Esophagus squamous epithelium (tissue), 5 donors: Measurements from ENCODE around the gene ARMCX6. TPM values are rescaled to one million over a fixed set of nuclear protein-coding genes. Genes with fewer than 3 reads are reported as not detected.
"Not testable (repeated sequence)": the region's sequence is repeated elsewhere in the genome, so short reads cannot be mapped to it uniquely, and the experiment has no call there.

Experiments used
- DNase-seq: peaks from one replicate; lab custom pipeline; 2025; lab: John Stamatoyannopoulos, UW
- H3K27ac ChIP-seq, 4 donors: fragments of 200-600 bp; sonication (generic); one replicate each; pipeline ENCODE4 v1.5.1; 2016 to 2019; ENCODE audit warnings: mild to moderate bottlenecking in 1 of 4
- H3K27me3 ChIP-seq, 4 donors: fragments of 200-600 bp; sonication (generic); 1 replicate in 3 of 4; 2 replicates in 1 of 4; pipeline versions ENCODE4 v1.5.1 to v1.6.0; 2017 to 2021; ENCODE audit warnings: antibody characterized with exemption in 1 of 4
- H3K36me3 ChIP-seq, 3 donors: fragments of 200-600 bp; sonication (generic); one replicate each; pipeline ENCODE4 v1.5.1; 2016 to 2019
- H3K4me1 ChIP-seq, 3 donors: fragments of 200-600 bp; sonication (generic); one replicate each; pipeline ENCODE4 v1.5.1; 2017 to 2019
- H3K4me3 ChIP-seq, 4 donors: fragments of 200-600 bp; sonication (generic); 1 replicate in 3 of 4; 2 replicates in 1 of 4; pipeline ENCODE4 v1.5.1; 2016 to 2019; ENCODE audit warnings: mild to moderate bottlenecking in 2 of 4, moderate library complexity in 1 of 4
- H3K9me3 ChIP-seq, 3 donors: fragments of 200-600 bp; sonication (generic); one replicate each; pipeline ENCODE4 v1.5.1; 2016 to 2019
- POLR2A ChIP-seq, 4 donors: fragments of 450-650 bp; IDR thresholded peaks; one replicate each; pipeline ENCODE4 v1.6.1; 2017; ENCODE audit warnings: antibody characterized with exemption in 4 of 4, mild to moderate bottlenecking in 4 of 4, moderate library complexity in 3 of 4
- WGBS, 2 donors: methylation state at CpG; one replicate each; pipeline ENCODE4 v1.1.5; 2018; 5-methylcytosine and 5-hydroxymethylcytosine counted together
- intact Hi-C: fragments of 100-400 bp; cut with DNase I; formaldehyde crosslinking; loops from one replicate; pipeline ENCODE4 v1.15.0; 2022
- total RNA-seq, 4 donors: library from RNA; depleted of rRNA; stranded (reverse); fragments of >200 nt; gene quantifications; one replicate each; pipeline ENCODE4 v1.1.0, GENCODE V29; 2016
- TF ChIP-seq, protein P1 (sequence below), 6 experiments: fragments of 450-650 bp in 4 of 6; fragments of 200-600 bp in 2 of 6; sonication (generic) in 2 of 6; IDR thresholded peaks; one replicate each; pipeline ENCODE4 v1.5.1; 2016 to 2019; ENCODE audit warnings: antibody characterized with exemption in 6 of 6, mild to moderate bottlenecking in 4 of 6, moderate library complexity in 4 of 6
- donor health status: DM: yes; HTN: yes; CAD: no.

Gene ARMCX6
- total RNA-seq, 4 donors from 2014 or later: 3.3 to 15.1 (median 10.9) TPM

- Histone ChIP-seq H3K4me3 (no peak overlapping the region), H3K4me1 (peaks cover 0 to 13% (median 0%) of the 10 kb centered on the region in 3 donors), H3K27me3 (no peaks in the 10 kb centered on the region), H3K36me3 (peaks cover 0 to 16% (median 0%) of the 10 kb centered on the region in 3 donors), H3K9me3 (no peaks in the 10 kb centered on the region), H3K27ac (no peak overlapping the region)
- DNase-seq: no peak
- no peak for TF ChIP-seq POLR2A (IDR thresholded peaks at IDR 0.05)
- TF ChIP-seq, protein P1, sequence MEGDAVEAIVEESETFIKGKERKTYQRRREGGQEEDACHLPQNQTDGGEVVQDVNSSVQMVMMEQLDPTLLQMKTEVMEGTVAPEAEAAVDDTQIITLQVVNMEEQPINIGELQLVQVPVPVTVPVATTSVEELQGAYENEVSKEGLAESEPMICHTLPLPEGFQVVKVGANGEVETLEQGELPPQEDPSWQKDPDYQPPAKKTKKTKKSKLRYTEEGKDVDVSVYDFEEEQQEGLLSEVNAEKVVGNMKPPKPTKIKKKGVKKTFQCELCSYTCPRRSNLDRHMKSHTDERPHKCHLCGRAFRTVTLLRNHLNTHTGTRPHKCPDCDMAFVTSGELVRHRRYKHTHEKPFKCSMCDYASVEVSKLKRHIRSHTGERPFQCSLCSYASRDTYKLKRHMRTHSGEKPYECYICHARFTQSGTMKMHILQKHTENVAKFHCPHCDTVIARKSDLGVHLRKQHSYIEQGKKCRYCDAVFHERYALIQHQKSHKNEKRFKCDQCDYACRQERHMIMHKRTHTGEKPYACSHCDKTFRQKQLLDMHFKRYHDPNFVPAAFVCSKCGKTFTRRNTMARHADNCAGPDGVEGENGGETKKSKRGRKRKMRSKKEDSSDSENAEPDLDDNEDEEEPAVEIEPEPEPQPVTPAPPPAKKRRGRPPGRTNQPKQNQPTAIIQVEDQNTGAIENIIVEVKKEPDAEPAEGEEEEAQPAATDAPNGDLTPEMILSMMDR (IDR thresholded peaks at IDR 0.05): no peak
- no CpG with 5 or more reads among the region's 13 CpGs for WGBS, 2 donors
- intact Hi-C loops: no loop called here
Measured at GRCh38 chrX:101656817-101657216, 39.0 kb upstream of the ARMCX6 start.

- Histone ChIP-seq H3K27ac (no peak overlapping the region), H3K9me3 (no peaks in the 10 kb centered on the region), H3K4me3 (no peak overlapping the region), H3K36me3 (peaks cover 0 to 16% (median 0%) of the 10 kb centered on the region in 3 donors), H3K27me3 (no peaks in the 10 kb centered on the region), H3K4me1 (peaks cover 0 to 13% (median 0%) of the 10 kb centered on the region in 3 donors)
- DNase-seq: no peak
- 66 to 69% methylated on average over 3 of the region's 3 CpGs for WGBS, 2 donors
- intact Hi-C loops: no loop called here
- TF ChIP-seq, protein P1 (IDR thresholded peaks at IDR 0.05): no peak
- TF ChIP-seq POLR2A (IDR thresholded peaks at IDR 0.05): no peak
Measured at GRCh38 chrX:101655534-101655933, 37.7 kb upstream of the ARMCX6 start.

DNA sequence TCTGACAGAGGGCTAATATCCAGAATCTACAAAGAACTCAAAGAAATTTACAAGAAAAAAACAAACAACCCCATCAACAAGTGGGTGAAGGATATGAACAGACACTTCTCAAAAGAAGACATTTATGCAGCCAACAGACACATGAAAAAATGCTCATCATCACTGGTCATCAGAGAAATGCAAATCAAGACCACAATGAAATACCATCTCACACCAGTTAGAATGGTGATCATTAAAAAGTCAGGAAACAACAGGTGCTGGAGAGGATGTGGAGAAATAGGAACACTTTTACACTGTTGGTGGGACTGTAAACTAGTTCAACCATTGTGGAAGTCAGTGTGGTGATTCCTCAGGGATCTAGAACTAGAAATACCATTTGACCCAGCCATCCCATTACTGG lies 29.9 kb upstream of the ARMCX6 start:
- H3K4me1 ChIP-seq, H3K27me3 ChIP-seq, H3K9me3 ChIP-seq, intact Hi-C loops, H3K36me3 ChIP-seq, H3K27ac ChIP-seq, H3K4me3 ChIP-seq, DNase-seq: not testable (repeated sequence)

DNA sequence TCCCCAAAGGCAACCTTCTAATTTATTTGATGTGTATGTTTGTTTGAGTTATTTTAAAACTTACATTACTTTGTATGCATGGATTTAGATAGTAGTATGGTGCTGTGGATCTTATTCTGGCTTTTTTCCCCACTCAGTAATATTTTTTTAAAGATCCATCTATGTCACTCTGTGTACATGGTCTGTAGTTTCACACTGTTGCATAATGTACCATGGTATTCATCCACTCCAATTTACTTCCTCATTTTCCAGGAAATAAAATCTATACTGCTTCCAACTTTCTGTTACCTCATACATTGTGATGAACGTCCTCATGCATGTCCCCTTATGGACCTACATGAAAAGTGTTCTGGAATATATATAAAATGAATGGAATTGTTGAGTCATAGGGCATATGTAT lies 24.3 kb upstream of the ARMCX6 start:
- Histone ChIP-seq H3K9me3 (no peaks in the 10 kb centered on the region), H3K27me3 (no peaks in the 10 kb centered on the region), H3K27ac (no peak overlapping the region), H3K4me1 (no peaks in the 10 kb centered on the region), H3K4me3 (no peak overlapping the region), H3K36me3 (no peaks in the 10 kb centered on the region)
- no peak for DNase-seq
- TF ChIP-seq, protein P1 (IDR thresholded peaks at IDR 0.05): no peak
- no peak for TF ChIP-seq POLR2A (IDR thresholded peaks at IDR 0.05)
- intact Hi-C loops: no loop called here
- WGBS, 2 donors: 33 to 50% methylated on average over 1 of the region's 1 CpG

- Histone ChIP-seq H3K4me1 (no peaks in the 10 kb centered on the region), H3K27ac (no peak overlapping the region), H3K36me3 (no peaks in the 10 kb centered on the region), H3K4me3 (no peak overlapping the region), H3K27me3 (no peaks in the 10 kb centered on the region), H3K9me3 (no peaks in the 10 kb centered on the region)
- no peak for DNase-seq
- intact Hi-C loops: no loop called here
- TF ChIP-seq POLR2A (IDR thresholded peaks at IDR 0.05): no peak
- TF ChIP-seq, protein P1 (IDR thresholded peaks at IDR 0.05): no peak
Measured at GRCh38 chrX:101639583-101639982, 21.8 kb upstream of the ARMCX6 start.

DNA sequence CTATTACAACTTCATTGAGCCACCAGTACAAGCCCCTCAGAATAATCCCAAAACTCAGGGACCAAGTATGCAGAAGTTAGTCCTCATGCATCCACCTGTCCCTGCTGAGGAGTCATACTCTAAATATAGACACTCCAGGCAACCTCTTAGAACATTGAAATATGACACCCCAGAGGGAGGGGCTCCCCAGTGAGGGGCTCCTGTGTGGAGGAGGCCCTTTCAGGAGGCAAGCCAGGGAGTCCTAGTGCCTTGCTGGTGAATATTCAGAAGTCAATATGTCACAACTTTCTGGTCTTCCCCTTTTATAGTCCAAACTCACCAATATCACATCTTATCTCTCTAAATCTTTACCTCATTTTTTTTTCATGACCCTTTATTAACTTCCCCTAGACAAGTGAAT lies 1.6 kb upstream of the ARMCX6 start:
- Histone ChIP-seq H3K27me3 (no peaks in the 10 kb centered on the region), H3K27ac (no peak overlapping the region), H3K9me3 (no peaks in the 10 kb centered on the region), H3K4me1 (peaks cover 0 to 15% (median 9%) of the 10 kb centered on the region in 3 donors), H3K36me3 (no peaks in the 10 kb centered on the region), H3K4me3 (no peak overlapping the region)
- intact Hi-C loops: no loop called here
- TF ChIP-seq, protein P1 (IDR thresholded peaks at IDR 0.05): no peak
- no peak for TF ChIP-seq POLR2A (IDR thresholded peaks at IDR 0.05)
- DNase-seq: no peak
